ENCODE results near the gene PAPLN.
"Not testable (repeated sequence)": the region's sequence is repeated elsewhere in the genome, so short reads cannot be mapped to it uniquely, and the experiment has no call there.

Gene PAPLN

GRCh38 chr14:73237219-73237785 is at the start of gene PAPLN:
PAPLN (plus strand) TSS chr14:73237506; CDS start chr14:73239779, 2,273 bp downstream.
- DNase-seq (ENCODE audit: low read depth): no peak

DNA sequence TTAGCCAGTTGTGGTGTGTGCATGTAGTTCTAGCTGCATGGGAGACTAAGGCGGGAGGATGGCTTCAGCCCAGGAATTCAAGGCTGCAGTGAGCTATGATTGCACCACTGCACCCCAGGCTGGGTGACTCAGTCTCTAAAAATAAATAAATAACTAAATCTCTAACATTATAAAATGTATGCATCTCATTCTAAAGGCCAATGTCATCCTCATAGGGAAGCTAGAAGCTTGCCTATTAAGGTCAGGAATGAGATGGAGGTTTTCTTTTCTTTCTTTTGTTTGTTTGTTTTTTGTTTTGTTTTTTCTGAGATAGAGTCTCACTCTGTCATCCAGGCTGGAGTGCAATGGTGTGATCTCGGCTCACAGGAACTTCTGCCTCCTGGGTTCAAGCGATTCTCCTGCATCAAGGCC is 48.8 kb upstream of the PAPLN start:
- peak; percentile 69 for DNase-seq (ENCODE audit: low read depth)

DNA sequence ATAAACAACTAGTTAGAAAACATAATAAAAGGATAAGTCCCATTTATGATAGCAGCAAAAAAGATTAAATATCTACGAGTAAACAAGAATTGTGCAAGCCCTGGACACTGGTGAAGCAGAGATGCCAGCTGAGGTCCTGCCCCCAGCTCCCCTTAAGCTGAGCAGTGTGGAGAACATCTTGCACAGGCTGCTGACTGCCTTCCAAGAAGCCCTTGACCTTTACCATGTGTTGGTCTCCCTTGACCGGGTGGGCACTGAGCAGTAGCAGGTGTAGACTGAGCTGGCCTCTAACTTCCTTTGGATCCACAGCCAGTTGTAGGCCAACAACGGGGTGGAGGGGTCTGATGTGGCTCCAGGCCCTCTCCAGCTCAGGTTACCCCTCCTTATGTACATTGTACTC is 47.7 kb upstream of the PAPLN start:
- peak; percentile 15 for DNase-seq (ENCODE audit: low read depth)

- no peak for DNase-seq (ENCODE audit: low read depth)
Measured at GRCh38 chr14:73191441-73191840, 45.9 kb upstream of the PAPLN start.

DNA sequence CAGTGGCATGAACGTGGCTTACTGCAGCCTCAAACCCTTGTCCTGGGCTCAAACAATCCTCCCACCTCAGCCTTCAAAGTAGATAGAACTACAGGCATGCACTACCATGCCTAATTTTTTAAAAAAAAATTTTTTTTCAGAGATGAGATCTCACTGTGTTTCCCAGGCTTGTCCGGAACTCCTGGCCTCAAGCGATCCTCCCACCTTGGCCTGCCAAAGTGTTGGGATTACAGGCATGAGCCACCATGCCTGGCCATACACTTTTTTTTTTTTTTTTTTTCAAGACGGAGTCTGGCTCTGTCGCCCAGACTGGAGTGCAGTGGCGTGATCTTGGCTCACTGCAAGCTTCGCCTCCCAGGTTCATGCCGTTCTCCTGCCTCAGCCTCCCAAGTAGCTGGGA is 43.0 kb upstream of the PAPLN start:
- not testable (repeated sequence) for DNase-seq (ENCODE audit: low read depth)

DNA sequence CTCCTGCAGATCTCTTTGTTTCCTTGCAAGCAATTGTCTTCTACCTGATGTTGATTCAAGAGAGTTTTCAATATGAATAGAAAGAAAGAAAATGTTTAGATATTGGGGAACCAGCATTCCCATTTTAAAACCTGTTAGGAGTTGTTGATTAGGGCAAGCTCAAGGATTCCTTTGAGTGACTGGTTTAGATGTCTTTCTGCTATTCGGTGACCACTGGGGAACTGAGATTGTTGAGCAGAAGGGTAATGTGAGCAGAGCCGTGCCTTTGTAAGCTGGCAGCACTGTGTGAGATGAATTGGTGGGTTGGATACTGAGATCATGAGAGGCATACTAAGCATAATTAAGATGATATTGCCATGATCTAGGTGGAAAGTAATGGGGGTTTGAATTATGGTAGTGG is 39.1 kb upstream of the PAPLN start:
- DNase-seq (ENCODE audit: low read depth): no peak

DNA sequence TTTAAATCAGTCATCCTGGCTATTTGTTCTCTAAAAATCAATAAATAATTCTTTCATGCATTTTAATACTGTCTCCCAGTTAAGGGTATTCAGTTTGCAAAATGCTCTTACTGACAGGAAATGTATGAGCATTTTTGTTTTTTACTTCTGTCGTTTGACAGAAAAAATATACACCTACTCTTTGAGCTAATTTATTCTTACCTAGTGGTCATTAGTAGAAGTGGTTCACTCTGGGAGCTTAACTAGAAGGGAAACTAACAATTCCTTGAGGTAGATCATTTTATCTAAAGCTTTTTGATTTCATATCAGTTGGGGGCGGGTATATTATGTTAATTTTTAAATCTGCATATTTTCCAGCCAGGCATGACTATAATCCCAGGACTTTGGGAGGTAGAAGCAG is 33.8 kb upstream of the PAPLN start:
- no peak for DNase-seq (ENCODE audit: low read depth)

GRCh38 chr14:73207615-73208014 is 29.7 kb upstream of the PAPLN start:
- DNase-seq (ENCODE audit: low read depth): no peak

- no peak for DNase-seq (ENCODE audit: low read depth)
Measured at GRCh38 chr14:73208390-73208789, 28.9 kb upstream of the PAPLN start.

GRCh38 chr14:73208846-73209245 is 28.5 kb upstream of the PAPLN start:
- DNase-seq (ENCODE audit: low read depth): no peak

GRCh38 chr14:73209953-73210352 is 27.4 kb upstream of the PAPLN start:
- DNase-seq (ENCODE audit: low read depth): peak; percentile 39

- DNase-seq (ENCODE audit: low read depth): no peak
Measured at GRCh38 chr14:73211251-73212040, 25.9 kb upstream of the PAPLN start.

DNA sequence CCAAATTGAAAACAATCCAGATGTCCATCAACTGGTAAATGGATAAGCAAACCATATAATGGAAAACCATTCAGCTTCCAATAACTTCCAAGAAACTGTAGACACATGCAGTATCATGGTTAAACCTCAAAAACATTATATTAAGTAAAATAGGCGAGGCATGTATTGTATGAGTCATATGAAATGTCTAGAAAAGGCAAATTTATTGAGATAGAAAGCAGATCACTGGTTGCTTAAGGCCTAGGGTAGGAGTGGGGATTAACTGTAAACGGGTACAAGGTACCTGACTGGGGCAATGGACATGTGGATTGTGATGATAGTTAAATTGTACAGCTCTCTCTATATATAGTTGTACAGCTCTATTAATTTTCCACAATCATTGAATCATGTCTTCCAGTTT is 21.3 kb upstream of the PAPLN start:
- no peak for DNase-seq (ENCODE audit: low read depth)

DNA sequence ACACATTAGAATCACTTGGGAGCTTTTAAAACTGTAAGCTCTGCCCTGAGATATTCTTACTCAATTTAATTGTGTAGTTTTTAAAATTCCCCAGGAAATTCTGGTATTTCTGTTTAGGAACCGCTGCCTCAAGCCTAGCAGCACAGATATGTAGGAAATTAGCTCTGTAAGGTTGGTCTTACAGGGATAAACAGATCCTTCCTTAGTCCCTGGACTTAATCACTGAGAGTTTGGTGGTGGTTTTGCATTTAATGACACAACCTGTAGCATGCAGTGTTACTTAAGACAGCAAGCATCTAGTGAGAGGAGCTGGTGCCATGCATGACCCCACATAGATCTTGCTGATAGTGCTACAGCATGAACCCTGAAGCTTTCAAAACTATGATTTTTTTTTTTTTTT is 19.9 kb upstream of the PAPLN start:
- no peak for DNase-seq (ENCODE audit: low read depth)

DNA sequence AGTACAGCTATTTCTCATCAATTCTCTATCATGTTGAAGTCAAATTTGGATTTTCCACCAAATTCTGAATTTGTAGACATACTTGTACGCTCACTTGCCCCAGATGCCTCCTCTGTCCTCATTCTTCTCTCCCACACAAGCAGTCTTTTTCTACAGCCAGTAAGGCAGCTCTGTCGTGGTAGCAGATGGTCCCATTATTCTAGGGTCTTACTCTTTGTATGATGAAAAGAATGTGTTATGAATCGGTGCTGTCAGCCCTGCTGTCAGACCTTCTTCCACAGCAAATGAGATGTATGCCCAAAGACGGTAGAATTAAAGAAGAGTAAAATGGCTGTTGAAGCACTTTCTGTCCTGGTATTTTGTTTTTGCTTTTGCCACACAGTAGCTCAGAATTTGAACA is 17.2 kb upstream of the PAPLN start:
- DNase-seq (ENCODE audit: low read depth): no peak

GRCh38 chr14:73220634-73221033 is 16.7 kb upstream of the PAPLN start:
- DNase-seq (ENCODE audit: low read depth): no peak

DNA sequence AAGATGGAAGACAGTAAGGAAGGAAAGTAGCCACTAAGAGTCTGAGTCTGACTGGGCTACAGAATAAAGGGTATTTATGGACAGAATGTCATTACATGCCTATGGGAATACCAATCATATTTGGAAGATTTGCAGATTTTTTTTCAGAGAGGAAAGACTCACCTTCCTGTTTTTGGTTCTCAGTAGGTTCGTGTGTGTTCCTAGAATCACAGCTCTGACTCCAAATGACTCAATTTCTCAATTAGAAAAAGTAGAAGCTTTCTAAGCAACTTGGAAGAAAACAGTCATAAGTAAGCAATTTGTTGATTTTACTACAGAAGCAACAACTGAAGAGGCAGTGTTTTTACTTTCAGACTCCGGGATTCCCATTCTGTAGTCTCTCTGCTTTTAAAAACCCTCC is 15.4 kb upstream of the PAPLN start:
- DNase-seq (ENCODE audit: low read depth): no peak

DNA sequence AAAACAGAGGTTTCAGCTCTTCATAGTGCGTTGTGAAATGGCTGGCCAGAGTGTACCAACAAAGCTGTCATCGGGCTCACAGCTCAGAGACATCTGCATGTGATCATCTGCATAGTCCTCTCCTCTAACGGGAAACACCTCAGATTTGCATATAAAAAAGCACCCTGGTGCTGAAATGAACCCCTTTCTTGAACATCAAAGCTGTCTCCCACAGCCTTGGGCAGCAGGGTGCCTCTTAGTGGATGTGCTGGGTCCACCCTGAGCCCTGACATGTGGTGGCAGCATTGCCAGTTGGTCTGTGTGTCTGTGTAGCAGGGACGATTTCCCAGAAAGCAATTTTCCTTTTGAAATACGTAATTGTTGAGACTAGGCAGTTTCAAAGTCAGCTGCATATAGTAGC is 14.3 kb upstream of the PAPLN start:
- peak; percentile 70 for DNase-seq (ENCODE audit: low read depth)

DNA sequence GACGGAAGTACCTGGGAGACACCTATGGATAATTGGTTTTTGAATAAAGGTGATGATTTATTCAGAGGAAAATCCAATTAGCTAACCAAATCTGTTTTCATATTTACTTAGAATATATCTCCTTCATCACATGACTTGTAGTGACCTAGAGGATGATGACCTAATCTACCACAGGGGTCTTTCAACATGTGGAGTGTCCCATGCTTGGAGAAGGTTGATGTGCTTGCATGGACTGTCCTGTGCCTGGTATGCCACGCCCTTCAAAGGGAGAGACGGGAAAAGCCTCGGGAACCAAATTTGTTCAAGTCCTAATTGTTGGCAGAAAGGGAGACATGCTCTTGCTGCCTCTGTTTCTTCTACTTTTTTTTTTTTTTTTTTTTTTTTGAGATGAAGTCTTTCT is 11.8 kb upstream of the PAPLN start:
- no peak for DNase-seq (ENCODE audit: low read depth)

GRCh38 chr14:73227812-73228781 is 9.2 kb upstream of the PAPLN start:
- peak; percentile 71 for DNase-seq (ENCODE audit: low read depth)

- no peak for DNase-seq (ENCODE audit: low read depth)
Measured at GRCh38 chr14:73230051-73230450, 7.3 kb upstream of the PAPLN start.

DNA sequence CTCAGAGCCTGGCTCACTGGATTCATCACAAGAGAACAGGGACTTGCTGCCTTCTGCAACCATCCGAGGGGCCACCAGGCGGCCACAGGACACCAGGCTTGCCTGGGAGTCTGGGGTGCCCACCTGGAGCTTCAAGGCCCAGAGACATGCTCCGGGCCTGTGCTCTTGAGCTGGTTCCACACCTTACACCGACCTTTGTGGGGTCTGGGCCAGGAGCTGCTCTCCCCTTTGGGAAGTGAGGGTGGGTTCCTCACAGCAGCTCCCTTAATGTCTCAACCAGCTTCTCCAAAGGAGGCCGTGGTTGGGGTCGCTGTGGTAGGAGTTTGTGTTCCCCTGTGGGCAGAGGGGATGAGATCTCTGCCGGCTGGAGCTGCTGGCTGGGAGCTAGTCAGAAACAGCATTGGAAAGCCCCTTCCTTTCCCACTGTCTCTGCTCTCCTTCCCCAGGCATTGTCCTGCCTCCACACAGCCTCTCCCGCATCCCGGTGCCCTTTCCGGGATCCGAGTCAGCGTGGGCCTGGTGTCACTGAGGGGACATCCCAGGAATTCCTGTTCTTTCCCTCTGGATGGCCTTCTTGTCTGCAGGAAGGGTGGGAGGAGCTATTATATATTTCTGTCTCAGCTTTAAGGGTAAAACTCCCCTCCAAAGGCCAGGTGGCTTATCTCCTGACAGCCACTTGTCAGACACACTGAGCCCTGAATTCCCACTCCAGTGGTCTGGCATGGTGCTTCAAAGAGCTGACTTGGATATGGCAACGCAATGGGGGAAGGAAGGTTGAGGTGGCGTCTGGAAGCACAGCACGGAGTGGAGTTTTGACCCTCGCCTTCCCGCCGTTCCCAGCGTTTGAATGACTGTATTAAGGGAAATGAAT is 5.1 kb upstream of the PAPLN start:
- DNase-seq (ENCODE audit: low read depth): no peak

All from fibroblast of gingiva (primary cell).